SU-DHL-6 (cell line): ENCODE results near the gene AKAP8.

Experiments used
- EZH2phosphoT487 ChIP-seq: fragments of 200-600 bp; sonication (generic), shearing (Covaris generic); conservative IDR thresholded peaks from 2 replicates; pipeline ENCODE4 v1.6.1; 2018; ENCODE audit warnings: mild to moderate bottlenecking, antibody characterized with exemption, low read length, moderate library complexity, mixed read lengths
- TF ChIP-seq, protein P1 (sequence below): fragments of 200-600 bp; sonication (generic); IDR thresholded peaks from one replicate; pipeline ENCODE4 v1.5.1; 2017; ENCODE audit warnings: antibody characterized with exemption, mild to moderate bottlenecking, low read length, moderate library complexity; ENCODE audit not compliant: insufficient read depth, poor library complexity, severe bottlenecking

GRCh38 chr19:15401397-15401710 lies 21.8 kb upstream of the AKAP8 start:
- TF ChIP-seq, protein P1, sequence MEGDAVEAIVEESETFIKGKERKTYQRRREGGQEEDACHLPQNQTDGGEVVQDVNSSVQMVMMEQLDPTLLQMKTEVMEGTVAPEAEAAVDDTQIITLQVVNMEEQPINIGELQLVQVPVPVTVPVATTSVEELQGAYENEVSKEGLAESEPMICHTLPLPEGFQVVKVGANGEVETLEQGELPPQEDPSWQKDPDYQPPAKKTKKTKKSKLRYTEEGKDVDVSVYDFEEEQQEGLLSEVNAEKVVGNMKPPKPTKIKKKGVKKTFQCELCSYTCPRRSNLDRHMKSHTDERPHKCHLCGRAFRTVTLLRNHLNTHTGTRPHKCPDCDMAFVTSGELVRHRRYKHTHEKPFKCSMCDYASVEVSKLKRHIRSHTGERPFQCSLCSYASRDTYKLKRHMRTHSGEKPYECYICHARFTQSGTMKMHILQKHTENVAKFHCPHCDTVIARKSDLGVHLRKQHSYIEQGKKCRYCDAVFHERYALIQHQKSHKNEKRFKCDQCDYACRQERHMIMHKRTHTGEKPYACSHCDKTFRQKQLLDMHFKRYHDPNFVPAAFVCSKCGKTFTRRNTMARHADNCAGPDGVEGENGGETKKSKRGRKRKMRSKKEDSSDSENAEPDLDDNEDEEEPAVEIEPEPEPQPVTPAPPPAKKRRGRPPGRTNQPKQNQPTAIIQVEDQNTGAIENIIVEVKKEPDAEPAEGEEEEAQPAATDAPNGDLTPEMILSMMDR: no peak
- no peak for TF ChIP-seq EZH2phosphoT487
